Measurements from ENCODE around the gene KCNJ8.

DNA sequence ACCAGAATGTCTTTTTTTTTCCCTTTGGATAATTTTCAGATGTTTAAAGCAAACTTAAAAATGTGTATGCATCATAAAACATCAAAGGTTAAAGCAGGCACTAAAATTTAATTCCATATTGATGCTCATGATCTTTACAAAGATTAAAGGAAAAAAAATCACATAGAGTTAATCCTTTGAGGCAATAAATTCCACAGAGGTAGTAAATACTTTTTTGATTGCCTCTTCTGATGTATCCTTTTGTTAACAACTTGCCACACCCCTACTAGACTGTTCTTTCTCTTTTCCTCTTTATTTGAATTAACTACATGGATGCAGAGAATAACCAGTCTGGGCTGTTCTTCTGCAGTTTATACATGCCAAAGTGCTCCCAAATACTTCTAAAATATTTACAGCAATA is 45.2 kb upstream of the KCNJ8 start:
- TF ChIP-seq EZH2phosphoT487 (IDR thresholded peaks at IDR 0.05; ENCODE audit: borderline replicate concordance, low read length), result no peak
- TF ChIP-seq, protein P1, sequence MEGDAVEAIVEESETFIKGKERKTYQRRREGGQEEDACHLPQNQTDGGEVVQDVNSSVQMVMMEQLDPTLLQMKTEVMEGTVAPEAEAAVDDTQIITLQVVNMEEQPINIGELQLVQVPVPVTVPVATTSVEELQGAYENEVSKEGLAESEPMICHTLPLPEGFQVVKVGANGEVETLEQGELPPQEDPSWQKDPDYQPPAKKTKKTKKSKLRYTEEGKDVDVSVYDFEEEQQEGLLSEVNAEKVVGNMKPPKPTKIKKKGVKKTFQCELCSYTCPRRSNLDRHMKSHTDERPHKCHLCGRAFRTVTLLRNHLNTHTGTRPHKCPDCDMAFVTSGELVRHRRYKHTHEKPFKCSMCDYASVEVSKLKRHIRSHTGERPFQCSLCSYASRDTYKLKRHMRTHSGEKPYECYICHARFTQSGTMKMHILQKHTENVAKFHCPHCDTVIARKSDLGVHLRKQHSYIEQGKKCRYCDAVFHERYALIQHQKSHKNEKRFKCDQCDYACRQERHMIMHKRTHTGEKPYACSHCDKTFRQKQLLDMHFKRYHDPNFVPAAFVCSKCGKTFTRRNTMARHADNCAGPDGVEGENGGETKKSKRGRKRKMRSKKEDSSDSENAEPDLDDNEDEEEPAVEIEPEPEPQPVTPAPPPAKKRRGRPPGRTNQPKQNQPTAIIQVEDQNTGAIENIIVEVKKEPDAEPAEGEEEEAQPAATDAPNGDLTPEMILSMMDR (IDR thresholded peaks at IDR 0.05; ENCODE audit: low read depth, low read length, poor library complexity, severe bottlenecking), result no peak
